ENCODE results near the gene RAD1. TPM values are rescaled to one million over a fixed set of nuclear protein-coding genes. Genes with fewer than 3 reads are reported as not detected.
"Not testable (repeated sequence)": the region's sequence is repeated elsewhere in the genome, so short reads cannot be mapped to it uniquely, and the experiment has no call there.

RAD1 gene
- total RNA-seq, 4 donors from 2014 or later, result 22.5 to 62.1 (median 39.6) TPM

DNA sequence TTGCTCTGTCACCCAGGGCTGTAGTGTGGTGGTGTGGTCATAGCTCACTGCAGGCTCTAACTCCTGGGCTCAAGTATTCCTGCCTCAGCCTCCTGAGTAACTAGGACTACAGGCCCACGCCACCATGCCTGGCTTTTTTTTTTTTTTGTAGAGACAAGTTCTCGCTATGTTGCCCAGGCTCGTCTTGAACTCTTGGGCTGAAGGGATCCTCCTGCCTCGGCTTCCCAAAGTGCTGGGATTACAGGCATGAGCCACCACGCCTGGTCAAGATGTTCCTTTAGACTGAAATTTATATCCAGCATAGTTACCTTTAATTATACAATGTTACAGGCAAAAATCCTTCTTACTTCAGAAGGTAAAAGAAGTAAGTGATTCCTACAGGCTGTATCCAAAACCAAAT is 12.5 kb upstream of the RAD1 start:
- WGBS, result 86% methylated on average over 5 of the region's 5 CpGs
- no peak overlapping the region for H3K4me3 ChIP-seq
- intact Hi-C loops (cut with DNase I), result loop anchor here (10.0 kb wide), 1 partner anchor 923 kb away; the partner anchor contains the start of gene AMACR
- H3K36me3 ChIP-seq, result peaks cover 15 to 42% (median 39%) of the 10 kb centered on the region in 4 donors
- no peaks in the 10 kb centered on the region for H3K9me3 ChIP-seq
- H3K4me1 ChIP-seq, result peaks cover 29 to 46% (median 40%) of the 10 kb centered on the region in 4 donors
- H3K27me3 ChIP-seq, result no peaks in the 10 kb centered on the region
- no peak overlapping the region for H3K27ac ChIP-seq (replicated peaks in 1 of 4)
- no peak for TF ChIP-seq POLR2A (IDR thresholded peaks at IDR 0.05; ENCODE audit: low read depth)
- no peak for DNase-seq (ENCODE audit: extremely low spot score)

DNA sequence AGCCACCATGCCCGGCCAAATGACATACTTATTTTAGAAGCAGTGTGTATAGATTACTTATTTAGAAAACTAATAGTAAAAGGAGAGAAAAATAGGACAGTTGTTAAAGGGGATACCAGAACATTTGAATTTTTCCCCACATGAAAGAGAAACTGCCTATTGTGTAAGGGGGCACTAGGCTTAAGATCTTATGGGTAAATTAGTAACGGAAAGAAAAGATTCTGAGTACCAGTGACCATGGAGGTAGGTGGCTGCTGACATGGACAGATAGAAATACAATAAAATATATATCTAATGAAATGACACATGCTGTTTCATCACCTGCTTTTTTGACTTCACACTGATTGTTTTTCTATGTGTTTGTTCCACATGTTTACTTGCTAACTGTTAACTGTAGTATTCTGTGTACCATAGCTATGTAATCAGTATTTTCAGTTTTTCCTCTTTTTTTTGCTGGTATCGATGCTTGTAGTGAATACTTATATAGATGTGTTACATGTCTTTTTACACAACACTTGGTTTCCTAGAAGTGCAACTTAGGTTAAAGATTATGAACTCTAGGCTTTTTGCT is 11.1 kb upstream of the RAD1 start:
- no peak overlapping the region for H3K4me3 ChIP-seq
- intact Hi-C loops (cut with DNase I), result loop anchor here (10.0 kb wide), 1 partner anchor 922 kb away; the partner anchor contains the start of gene AMACR
- no peak for DNase-seq (ENCODE audit: extremely low spot score)
- 94% methylated on average over 3 of the region's 3 CpGs for WGBS
- no peaks in the 10 kb centered on the region for H3K9me3 ChIP-seq
- no peak overlapping the region for H3K27ac ChIP-seq (replicated peaks in 1 of 4)
- H3K27me3 ChIP-seq, result no peaks in the 10 kb centered on the region
- H3K36me3 ChIP-seq, result peaks cover 15 to 56% (median 53%) of the 10 kb centered on the region in 4 donors
- TF ChIP-seq POLR2AphosphoS5 (IDR thresholded peaks at IDR 0.05), result no peak
- TF ChIP-seq, protein P1, sequence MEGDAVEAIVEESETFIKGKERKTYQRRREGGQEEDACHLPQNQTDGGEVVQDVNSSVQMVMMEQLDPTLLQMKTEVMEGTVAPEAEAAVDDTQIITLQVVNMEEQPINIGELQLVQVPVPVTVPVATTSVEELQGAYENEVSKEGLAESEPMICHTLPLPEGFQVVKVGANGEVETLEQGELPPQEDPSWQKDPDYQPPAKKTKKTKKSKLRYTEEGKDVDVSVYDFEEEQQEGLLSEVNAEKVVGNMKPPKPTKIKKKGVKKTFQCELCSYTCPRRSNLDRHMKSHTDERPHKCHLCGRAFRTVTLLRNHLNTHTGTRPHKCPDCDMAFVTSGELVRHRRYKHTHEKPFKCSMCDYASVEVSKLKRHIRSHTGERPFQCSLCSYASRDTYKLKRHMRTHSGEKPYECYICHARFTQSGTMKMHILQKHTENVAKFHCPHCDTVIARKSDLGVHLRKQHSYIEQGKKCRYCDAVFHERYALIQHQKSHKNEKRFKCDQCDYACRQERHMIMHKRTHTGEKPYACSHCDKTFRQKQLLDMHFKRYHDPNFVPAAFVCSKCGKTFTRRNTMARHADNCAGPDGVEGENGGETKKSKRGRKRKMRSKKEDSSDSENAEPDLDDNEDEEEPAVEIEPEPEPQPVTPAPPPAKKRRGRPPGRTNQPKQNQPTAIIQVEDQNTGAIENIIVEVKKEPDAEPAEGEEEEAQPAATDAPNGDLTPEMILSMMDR (IDR thresholded peaks at IDR 0.05), result no peak
- peaks cover 22 to 32% (median 29%) of the 10 kb centered on the region in 4 donors for H3K4me1 ChIP-seq

DNA sequence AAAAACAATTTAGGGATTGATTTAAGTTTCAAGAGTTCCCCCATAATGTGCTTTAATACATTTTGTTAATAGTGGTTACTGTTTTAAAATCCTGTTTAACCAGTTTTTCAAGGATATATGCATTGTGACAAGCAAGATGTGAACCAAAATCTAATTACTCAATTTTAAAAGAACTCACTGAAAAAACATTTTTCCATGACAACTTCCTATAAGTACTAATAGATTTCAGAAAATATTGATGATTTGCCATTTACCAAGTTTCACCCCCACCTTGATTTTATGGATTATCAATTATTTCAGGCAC is 9.1 kb upstream of the RAD1 start:
- Histone ChIP-seq H3K4me3 (no peak overlapping the region), H3K27ac (replicated peaks in 1 of 4) (peak overlapping the region in 3 of 4 donors; percentile 12 to 56 (median 48)), H3K27me3 (no peaks in the 10 kb centered on the region), H3K4me1 (peaks cover 13 to 21% (median 17%) of the 10 kb centered on the region in 4 donors), H3K9me3 (no peaks in the 10 kb centered on the region), H3K36me3 (peaks cover 15 to 74% (median 66%) of the 10 kb centered on the region in 4 donors)
- intact Hi-C loops (cut with DNase I), result loop anchor here (10.0 kb wide), 1 partner anchor 920 kb away; the partner anchor contains the start of gene AMACR
- no peak for DNase-seq (ENCODE audit: extremely low spot score)
- TF ChIP-seq, protein P1 (IDR thresholded peaks at IDR 0.05), result no peak
- TF ChIP-seq EP300 (IDR thresholded peaks at IDR 0.05) (no peak), POLR2A (IDR thresholded peaks at IDR 0.05; ENCODE audit: low read depth) (no peak), POLR2AphosphoS5 (IDR thresholded peaks at IDR 0.05) (no peak)

DNA sequence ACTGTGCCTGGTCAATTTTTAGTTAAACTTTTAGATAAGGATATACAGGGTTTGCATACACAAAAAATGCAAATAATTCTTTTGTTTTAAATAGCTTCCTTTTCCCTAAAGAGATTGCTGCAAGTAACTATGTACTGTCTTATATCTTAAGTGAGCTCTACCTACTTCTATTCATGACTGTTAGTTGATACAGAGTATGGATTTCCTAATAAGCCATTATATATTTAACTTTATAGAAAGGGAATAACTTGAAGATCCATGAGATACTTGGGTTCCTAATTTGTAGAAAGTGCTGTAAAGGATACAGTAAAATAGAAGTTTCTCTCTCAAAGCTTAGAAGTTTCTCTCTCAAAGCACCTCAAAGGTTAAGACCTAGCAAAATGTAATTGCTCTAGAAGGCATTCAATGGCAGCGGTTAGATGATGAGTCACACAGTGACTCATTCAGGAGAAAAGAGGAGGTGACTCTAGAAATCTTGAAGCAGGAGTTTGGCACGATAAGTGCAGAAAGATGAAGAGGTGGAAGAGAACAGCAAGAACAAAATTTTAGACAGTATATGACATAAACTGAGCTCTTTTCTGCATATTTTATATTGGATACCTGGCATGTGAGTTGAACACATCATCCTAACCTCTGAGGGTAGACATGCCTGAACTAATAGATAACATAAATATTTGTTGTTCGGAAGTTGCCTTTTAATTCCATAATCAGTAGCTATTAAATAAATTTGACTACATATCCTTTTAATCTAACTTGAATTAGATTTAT is 8.6 kb upstream of the RAD1 start:
- Histone ChIP-seq H3K27me3 (no peaks in the 10 kb centered on the region), H3K4me1 (peaks cover 13 to 20% (median 16%) of the 10 kb centered on the region in 4 donors), H3K27ac (replicated peaks in 1 of 4) (peak overlapping the region in 3 of 4 donors; percentile 20 to 56 (median 48)), H3K4me3 (no peak overlapping the region), H3K36me3 (peaks cover 15 to 79% (median 67%) of the 10 kb centered on the region in 4 donors), H3K9me3 (no peaks in the 10 kb centered on the region)
- intact Hi-C loops (cut with DNase I), result loop anchor here (10.0 kb wide), 1 partner anchor 919 kb away; the partner anchor contains the start of gene AMACR
- no peak for TF ChIP-seq EP300 (IDR thresholded peaks at IDR 0.05)
- peak; percentile 17 to 55 for TF ChIP-seq POLR2AphosphoS5 (IDR thresholded peaks at IDR 0.05)
- no peak for TF ChIP-seq POLR2A (IDR thresholded peaks at IDR 0.05; ENCODE audit: low read depth)
- no peak for DNase-seq (ENCODE audit: extremely low spot score)
- WGBS, result 37% methylated on average over 3 of the region's 3 CpGs

DNA sequence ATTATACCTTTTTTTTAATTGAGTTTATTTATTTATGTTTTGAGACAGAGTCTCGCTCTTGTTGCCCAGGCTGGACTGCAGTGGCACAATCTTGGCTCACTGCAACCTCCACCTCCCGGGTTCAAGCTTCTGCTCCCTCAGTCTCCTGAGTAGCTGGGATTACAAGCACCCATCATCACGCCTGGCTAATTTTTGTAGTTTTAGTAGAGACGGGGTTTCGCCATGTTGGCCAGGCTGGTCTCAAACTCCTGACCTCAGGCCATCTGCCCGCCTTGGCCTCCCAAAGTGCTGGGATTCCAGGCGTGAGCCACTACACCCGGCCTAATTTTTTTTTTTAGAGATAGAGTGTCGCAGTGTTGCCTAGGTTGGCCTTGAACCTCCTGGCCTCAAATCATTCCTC is 8.0 kb upstream of the RAD1 start:
- H3K27me3 ChIP-seq; DNase-seq (ENCODE audit: extremely low spot score); H3K9me3 ChIP-seq; H3K4me3 ChIP-seq: not testable (repeated sequence)
- H3K4me1 ChIP-seq, result peaks cover 9 to 14% (median 10%) of the 10 kb centered on the region in 4 donors
- H3K36me3 ChIP-seq, result peaks cover 15 to 80% (median 69%) of the 10 kb centered on the region in 4 donors
- 99% methylated on average over 9 of the region's 9 CpGs for WGBS
- intact Hi-C loops (cut with DNase I), result loop anchor here (10.0 kb wide), 1 partner anchor 918 kb away; the partner anchor contains the start of gene AMACR
- H3K27ac ChIP-seq (replicated peaks in 1 of 4), result peak overlapping the region in 3 of 4 donors; percentile 20 to 56 (median 48)

DNA sequence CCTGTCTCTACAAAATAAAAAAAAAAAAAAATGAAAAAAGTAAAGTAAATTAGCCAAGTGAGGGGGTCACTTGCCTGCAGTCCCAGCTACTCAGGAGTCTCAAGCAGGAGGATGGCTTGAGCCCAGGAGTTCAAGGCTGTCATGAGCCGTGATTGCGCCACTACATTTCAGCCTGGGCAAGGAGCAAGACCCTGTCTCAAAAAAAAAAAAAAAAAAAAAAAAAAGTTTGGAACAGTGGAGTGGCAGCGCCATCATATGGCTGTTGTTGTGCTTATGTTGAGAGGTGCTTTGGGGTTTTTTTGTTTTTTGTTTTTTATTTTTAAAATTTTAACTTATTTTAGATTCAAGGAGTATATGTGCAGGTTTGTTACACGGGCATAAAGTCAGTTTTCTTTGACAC is 3.8 kb upstream of the RAD1 start:
- intact Hi-C loops (cut with DNase I), result no loop called here
- TF ChIP-seq POLR2A (IDR thresholded peaks at IDR 0.05; ENCODE audit: low read depth) (no peak), EP300 (IDR thresholded peaks at IDR 0.05) (no peak), POLR2AphosphoS5 (IDR thresholded peaks at IDR 0.05) (no peak)
- TF ChIP-seq, protein P1 (IDR thresholded peaks at IDR 0.05), result no peak
- Histone ChIP-seq H3K4me1 (peaks cover 27 to 40% (median 34%) of the 10 kb centered on the region in 4 donors), H3K9me3 (no peaks in the 10 kb centered on the region), H3K36me3 (peaks cover 9 to 51% (median 42%) of the 10 kb centered on the region in 4 donors), H3K27me3 (no peaks in the 10 kb centered on the region), H3K4me3 (no peak overlapping the region), H3K27ac (replicated peaks in 1 of 4) (no peak overlapping the region)
- 87% methylated on average over 4 of the region's 4 CpGs for WGBS
- DNase-seq (ENCODE audit: extremely low spot score), result no peak

Data from esophagus muscularis mucosa (tissue), 4 donors.